Epithelial cell of proximal tubule (primary cell): ENCODE data around the gene ZBTB12. TPM values are rescaled to one million over a fixed set of nuclear protein-coding genes. Genes with fewer than 3 reads are reported as not detected.
A peak's percentile ranks its signal among the peaks of the same experiment; 100 is the strongest.

ENCODE experiments used
- DNase-seq: peaks from one replicate; pipeline ENCODE4 v3.0.0-alpha.2; 2011; ENCODE audit warnings: low read depth
- H3K4me3 ChIP-seq: 2 replicates; pipeline ENCODE4 v1.5.1; 2011; ENCODE audit warnings: low read depth, mild to moderate bottlenecking, low read length
- total RNA-seq: library from RNA; depleted of rRNA; stranded (reverse); fragments of >200 nt; gene quantifications from 2 replicates; pipeline ENCODE4 v1.2.3, GENCODE V29; 2015
- TF ChIP-seq, protein P1 (sequence below): conservative IDR thresholded peaks from 2 replicates; pipeline ENCODE4 v1.5.1; 2012; ENCODE audit warnings: low read depth, mild to moderate bottlenecking, low read length

The ZBTB12 gene
- total RNA-seq, 1 donor from 2014 or later: 1.5 TPM

DNA sequence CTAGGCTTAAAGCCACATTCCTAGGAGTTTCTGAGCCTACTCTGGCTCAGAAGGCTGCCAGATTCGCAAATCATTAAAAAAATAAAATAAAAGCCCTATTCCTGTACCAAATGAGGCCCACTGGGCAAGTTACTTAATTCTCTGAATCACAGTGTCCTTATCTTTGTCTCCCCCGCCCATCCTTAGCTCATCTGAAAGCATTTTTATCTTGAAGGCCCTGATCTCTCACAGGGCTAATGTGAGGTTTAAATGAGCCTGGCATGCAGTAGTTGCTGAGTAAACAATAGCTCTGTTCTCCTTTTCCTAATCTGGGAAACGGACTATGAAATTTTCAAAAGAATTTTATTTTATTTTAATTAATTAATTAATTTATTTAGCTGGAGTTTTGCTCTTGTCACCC lies 2.1 kb upstream of the ZBTB12 start:
- H3K4me3 ChIP-seq: no peak overlapping the region
- no peak for DNase-seq
- TF ChIP-seq, protein P1, sequence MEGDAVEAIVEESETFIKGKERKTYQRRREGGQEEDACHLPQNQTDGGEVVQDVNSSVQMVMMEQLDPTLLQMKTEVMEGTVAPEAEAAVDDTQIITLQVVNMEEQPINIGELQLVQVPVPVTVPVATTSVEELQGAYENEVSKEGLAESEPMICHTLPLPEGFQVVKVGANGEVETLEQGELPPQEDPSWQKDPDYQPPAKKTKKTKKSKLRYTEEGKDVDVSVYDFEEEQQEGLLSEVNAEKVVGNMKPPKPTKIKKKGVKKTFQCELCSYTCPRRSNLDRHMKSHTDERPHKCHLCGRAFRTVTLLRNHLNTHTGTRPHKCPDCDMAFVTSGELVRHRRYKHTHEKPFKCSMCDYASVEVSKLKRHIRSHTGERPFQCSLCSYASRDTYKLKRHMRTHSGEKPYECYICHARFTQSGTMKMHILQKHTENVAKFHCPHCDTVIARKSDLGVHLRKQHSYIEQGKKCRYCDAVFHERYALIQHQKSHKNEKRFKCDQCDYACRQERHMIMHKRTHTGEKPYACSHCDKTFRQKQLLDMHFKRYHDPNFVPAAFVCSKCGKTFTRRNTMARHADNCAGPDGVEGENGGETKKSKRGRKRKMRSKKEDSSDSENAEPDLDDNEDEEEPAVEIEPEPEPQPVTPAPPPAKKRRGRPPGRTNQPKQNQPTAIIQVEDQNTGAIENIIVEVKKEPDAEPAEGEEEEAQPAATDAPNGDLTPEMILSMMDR: no peak

GRCh38 chr6:31901415-31901952 lies 402 bp downstream of the ZBTB12 start:
- DNase-seq: no peak
- peak overlapping the region; percentile 54 for H3K4me3 ChIP-seq
- TF ChIP-seq, protein P1: no peak

- peak overlapping the region; percentile 54 for H3K4me3 ChIP-seq
- no peak for DNase-seq
- TF ChIP-seq, protein P1: no peak
These were observed 920 bp downstream of the ZBTB12 start for GRCh38 chr6:31900917-31901414.

- no peak overlapping the region for H3K4me3 ChIP-seq
- TF ChIP-seq, protein P1: no peak
- no peak for DNase-seq
These were observed 1.8 kb downstream of the ZBTB12 start for GRCh38 chr6:31899882-31900722.

GRCh38 chr6:31899215-31899614 lies 2.7 kb downstream of the ZBTB12 start:
- no peak for DNase-seq
- TF ChIP-seq, protein P1: no peak
- H3K4me3 ChIP-seq: no peak overlapping the region

DNA sequence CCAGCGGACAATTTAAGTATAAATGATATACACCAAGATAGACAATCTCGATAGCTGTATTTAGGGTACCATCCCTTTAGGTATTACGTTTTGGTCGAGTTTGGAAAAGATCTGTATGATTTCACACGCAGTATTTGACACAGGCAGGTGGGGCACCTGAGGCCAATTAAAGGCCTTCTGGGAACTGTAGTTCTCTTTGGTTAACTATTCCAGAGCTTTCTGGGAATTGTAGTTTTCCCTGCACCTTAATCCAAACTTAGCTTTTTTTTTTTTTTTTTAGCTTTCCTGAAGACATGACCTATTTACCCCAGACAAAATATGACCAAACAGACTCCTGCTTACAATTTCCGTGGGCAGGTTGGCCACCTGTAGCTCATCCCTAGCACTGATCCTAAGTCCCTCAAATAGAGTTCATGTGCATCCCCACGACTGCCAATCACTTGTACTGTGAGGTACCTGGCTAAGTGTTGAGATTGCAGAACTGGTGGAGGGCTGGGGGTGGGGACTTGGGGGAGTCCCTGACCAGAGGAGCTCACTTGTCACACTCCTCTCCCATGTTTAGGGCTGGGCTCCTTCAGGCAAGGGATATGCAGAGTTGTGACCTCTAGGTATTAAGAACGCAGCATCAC lies 3.4 kb downstream of the ZBTB12 start:
- H3K4me3 ChIP-seq: peak overlapping the region; percentile 88
- no peak for DNase-seq
- TF ChIP-seq, protein P1: peak; percentile 6
